Esophagus muscularis mucosa (tissue), 4 donors: ENCODE data around the gene ADGRB2.

ENCODE experiments used
- EP300 ChIP-seq: sonication (generic); formaldehyde crosslinking; IDR thresholded peaks from one replicate; pipeline ENCODE4 v1.6.1; 2017; ENCODE audit warnings: antibody characterized with exemption
- POLR2A ChIP-seq: fragments of 450-650 bp; IDR thresholded peaks from one replicate; pipeline ENCODE4 v1.6.1; 2017; ENCODE audit warnings: antibody characterized with exemption, moderate library complexity, mild to moderate bottlenecking, low read depth
- POLR2AphosphoS5 ChIP-seq, 2 donors: sonication (generic); formaldehyde crosslinking; IDR thresholded peaks; one replicate each; pipeline ENCODE4 v1.6.1; 2017; ENCODE audit warnings: antibody characterized with exemption in 2 of 2
- TF ChIP-seq, protein P1 (sequence below), 3 experiments: fragments of 200-600 bp in 2 of 3; fragments of 450-650 bp in 1 of 3; sonication (generic) in 2 of 3; IDR thresholded peaks; one replicate each; pipeline ENCODE4 v1.5.1; 2017 to 2019; ENCODE audit warnings: antibody characterized with exemption in 3 of 3, mild to moderate bottlenecking in 2 of 3, moderate library complexity in 1 of 3

DNA sequence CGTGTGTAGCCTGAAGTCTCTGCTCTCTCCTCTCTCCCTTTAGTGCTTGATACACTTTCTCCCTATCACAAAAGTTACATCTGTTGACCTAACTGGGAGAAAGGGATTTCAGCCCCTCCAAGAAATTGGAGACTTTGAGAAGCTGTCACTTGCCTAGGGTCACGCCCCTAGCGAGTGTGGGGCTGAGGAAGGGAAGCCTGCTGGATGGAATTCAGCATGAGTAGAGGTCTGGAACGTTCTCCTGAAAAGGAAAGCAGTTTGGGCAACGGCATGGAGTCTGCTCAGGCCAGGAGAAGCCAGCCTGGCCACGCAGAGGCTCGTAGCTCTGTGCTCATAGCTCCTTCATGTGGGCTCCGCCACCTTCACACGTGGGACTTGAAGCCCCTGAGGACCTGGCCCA, 82.7 kb downstream of the ADGRB2 start:
- TF ChIP-seq POLR2A (no peak), EP300 (no peak), POLR2AphosphoS5 (IDR thresholded peaks at IDR 0.05) (no peak)
- TF ChIP-seq, protein P1, sequence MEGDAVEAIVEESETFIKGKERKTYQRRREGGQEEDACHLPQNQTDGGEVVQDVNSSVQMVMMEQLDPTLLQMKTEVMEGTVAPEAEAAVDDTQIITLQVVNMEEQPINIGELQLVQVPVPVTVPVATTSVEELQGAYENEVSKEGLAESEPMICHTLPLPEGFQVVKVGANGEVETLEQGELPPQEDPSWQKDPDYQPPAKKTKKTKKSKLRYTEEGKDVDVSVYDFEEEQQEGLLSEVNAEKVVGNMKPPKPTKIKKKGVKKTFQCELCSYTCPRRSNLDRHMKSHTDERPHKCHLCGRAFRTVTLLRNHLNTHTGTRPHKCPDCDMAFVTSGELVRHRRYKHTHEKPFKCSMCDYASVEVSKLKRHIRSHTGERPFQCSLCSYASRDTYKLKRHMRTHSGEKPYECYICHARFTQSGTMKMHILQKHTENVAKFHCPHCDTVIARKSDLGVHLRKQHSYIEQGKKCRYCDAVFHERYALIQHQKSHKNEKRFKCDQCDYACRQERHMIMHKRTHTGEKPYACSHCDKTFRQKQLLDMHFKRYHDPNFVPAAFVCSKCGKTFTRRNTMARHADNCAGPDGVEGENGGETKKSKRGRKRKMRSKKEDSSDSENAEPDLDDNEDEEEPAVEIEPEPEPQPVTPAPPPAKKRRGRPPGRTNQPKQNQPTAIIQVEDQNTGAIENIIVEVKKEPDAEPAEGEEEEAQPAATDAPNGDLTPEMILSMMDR (IDR thresholded peaks at IDR 0.05) = no peak
